GM18498 (cell line): ENCODE data around the gene CD80.

ENCODE experiments used
- ATAC-seq: cut with Tn5 transposase; IDR thresholded peaks from one replicate; pipeline ENCODE4 v1.9.1; 2021; ENCODE audit warnings: mild to moderate bottlenecking, moderate library complexity; ENCODE audit not compliant: unreplicated experiment

CD80 gene

GRCh38 chr3:119500265-119500664 lies 59.1 kb downstream of the CD80 start:
- ATAC-seq, result no peak

DNA sequence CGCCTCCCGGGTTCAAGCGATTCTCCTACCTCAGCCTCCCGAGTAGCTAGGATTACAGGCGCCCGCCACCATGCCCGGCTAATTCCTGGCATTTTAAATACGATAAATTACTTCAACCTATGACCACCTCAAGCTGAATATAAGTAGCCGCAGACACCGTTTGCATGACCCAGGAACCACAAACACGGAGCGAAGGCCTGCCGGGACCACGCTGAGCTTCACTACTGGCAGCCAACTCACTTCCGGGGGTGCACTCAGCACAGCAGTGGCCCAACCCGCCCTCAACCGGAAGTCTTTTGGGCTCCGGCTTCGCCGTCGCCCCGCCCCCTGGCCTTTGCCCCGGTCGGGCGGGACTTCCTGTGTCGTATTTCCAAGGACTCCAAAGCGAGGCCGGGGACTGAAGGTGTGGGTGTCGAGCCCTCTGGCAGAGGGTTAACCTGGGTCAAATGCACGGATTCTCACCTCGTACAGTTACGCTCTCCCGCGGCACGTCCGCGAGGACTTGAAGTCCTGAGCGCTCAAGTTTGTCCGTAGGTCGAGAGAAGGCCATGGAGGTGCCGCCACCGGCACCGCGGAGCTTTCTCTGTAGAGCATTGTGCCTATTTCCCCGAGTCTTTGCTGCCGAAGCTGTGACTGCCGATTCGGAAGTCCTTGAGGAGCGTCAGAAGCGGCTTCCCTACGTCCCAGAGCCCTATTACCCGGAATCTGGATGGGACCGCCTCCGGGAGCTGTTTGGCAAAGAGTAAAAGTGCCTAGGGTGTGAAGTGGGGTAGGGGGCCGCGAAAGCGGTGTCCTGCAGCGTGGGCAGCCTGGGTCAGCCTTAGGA lies 61.0 kb downstream of the CD80 start, which contains the start of gene TIMMDC1:
TIMMDC1 (plus strand) TSS at position 362 of the 826 bp plus-strand sequence; CDS start at position 549, 187 bp downstream.
- ATAC-seq, result peak; percentile 99

DNA sequence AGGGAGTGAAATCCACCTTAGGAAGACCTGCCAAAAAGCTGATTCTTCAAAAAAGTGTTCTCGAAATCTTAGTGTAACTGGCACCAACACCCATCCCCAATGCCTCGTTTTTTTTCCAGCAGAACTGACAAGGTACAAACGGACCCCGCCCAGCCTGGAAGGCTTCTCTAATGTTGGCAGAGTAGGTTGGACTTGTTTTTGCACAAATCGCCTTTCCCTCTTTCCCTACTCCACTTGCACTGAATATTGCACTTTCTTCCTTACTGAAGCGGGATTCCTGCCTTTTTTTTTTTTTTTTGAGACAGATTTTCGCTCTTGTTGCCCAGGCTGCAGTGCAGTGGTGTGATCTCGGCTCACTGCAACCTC lies 61.6 kb downstream of the CD80 start:
- peak; percentile 25 for ATAC-seq

- no peak for ATAC-seq
Observed at GRCh38 chr3:119494597-119494996, 64.8 kb downstream of the CD80 start.

DNA sequence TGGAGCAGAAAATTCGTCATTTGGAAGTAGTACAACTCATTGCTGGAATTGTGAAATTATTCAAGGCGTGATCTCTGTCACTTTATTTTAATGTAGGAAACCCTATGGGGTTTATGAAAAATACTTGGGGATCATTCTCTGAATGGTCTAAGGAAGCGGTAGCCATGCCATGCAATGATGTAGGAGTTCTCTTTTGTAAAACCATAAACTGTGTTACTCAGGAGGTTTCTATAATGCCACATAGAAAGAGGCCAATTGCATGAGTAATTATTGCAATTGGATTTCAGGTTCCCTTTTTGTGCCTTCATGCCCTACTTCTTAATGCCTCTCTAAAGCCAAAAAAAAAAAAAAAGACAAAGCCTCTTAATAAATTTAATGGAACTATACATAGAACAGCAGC lies 66.6 kb downstream of the CD80 start:
- no peak for ATAC-seq

DNA sequence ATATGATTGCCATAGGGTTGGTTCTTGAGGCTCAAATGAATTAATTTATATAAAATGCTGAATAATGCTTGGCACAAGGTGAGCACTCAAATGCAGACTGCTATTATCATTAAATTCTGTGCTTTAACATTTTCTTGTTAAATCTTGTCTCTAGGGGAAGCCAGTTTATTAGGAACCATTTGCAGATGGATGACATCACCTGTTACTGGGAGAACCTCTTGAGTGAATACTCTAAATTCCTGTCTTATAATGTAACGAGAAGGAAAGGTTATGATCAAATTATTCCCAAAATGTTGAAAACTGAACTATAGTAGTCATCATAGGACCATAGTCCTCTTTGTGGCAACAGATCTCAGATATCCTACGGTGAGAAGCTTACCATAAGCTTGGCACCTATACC lies 67.3 kb downstream of the CD80 start:
- no peak for ATAC-seq

GRCh38 chr3:119490153-119490552 lies 69.3 kb downstream of the CD80 start:
- ATAC-seq, result no peak

DNA sequence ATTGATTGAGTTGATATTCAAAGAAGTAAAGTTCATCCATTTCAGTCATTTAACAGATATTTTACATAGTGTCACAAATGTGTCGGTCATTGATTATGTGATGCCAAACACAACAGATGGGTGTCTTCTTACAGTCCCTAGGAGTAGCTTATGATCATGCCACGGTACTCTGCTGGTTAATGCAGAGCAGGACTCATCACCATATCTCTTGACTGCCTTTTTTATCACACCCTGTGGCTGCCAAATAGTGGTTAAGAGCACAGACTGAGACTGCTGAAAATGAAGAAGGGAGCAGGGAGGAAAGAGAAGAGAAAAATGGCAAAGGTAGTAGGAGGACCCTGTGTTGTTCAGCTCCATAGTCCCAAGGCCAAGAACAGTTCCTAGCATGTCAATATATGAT lies 73.9 kb downstream of the CD80 start:
- no peak for ATAC-seq

DNA sequence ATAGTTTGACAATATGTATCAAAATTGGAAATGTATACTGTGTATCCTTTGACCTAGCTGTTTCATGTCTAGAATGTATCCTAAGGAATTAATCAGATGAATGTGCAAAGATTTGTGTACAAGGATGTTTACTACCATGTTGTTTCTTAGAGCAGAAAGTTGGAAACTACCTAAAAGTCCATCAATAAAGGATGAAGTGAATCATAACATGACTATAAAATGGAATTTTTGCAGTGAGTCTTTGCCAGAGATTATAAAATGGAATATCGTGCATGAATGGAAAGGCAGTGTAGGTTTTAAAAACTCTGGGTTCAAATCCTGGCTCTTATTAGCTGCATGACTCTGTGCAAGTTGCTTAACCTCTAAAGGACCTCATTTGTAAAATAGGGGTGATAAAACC lies 76.3 kb downstream of the CD80 start:
- ATAC-seq, result no peak

GRCh38 chr3:119481079-119481478 lies 78.3 kb downstream of the CD80 start:
- ATAC-seq, result no peak
